T-cell (primary cell): ENCODE data around the gene CEP55. TPM values are rescaled to one million over a fixed set of nuclear protein-coding genes. Genes with fewer than 3 reads are reported as not detected.
A peak's percentile ranks its signal among the peaks of the same experiment; 100 is the strongest.

Experiments
- ATAC-seq, 4 experiments: fragments of 200-7000 bp in 3 of 4; fragments of 150-1000 bp in 1 of 4; cut with Tn5 transposase; replicated peaks in 1 of 4; 1 replicate in 3 of 4; 2 replicates in 1 of 4; pipeline ENCODE4 v1.10.0; 2021; ENCODE audit warnings: moderate library complexity in 3 of 4, mild to moderate bottlenecking in 2 of 4, moderate number of reproducible peaks in 1 of 4
- CTCF ChIA-PET, 2 donors: fragments of 300-600 bp; sonication (Branson Sonifier 250); formaldehyde crosslinking; loops; one replicate each; lab custom pipeline; 2022; ENCODE audit warnings: antibody characterized with exemption in 2 of 2; lab: Charles Lee
- POLR2A ChIA-PET, 2 donors: fragments of 300-600 bp; sonication (Branson Sonifier 250); formaldehyde crosslinking; loops; one replicate each; lab custom pipeline; 2022; ENCODE audit warnings: antibody characterized with exemption in 2 of 2; lab: Charles Lee
- DNase-seq, 35 experiments: peaks; one replicate each; pipeline versions ENCODE4 v3.0.0 to v3.0.0-alpha.2; 2013 to 2023
- H3K27ac ChIP-seq: one replicate; pipeline ENCODE4 v1.5.1; 2013; ENCODE audit warnings: low read length
- H3K27me3 ChIP-seq, 2 experiments: replicated peaks in 1 of 2; 1 replicate in 1 of 2; 2 replicates in 1 of 2; pipeline versions ENCODE4 v1.6.1 to v1.7.0; 2013; ENCODE audit warnings: low read length in 1 of 2, mixed read lengths in 1 of 2; ENCODE audit not compliant: control insufficient read depth in 2 of 2, insufficient read depth in 2 of 2; ENCODE audit errors: extremely low read depth in 1 of 2
- H3K36me3 ChIP-seq, 2 donors: 1 replicate in 1 of 2; 2 replicates in 1 of 2; pipeline versions ENCODE4 v1.6.1 to v1.7.0; 2013; ENCODE audit warnings: low read length in 1 of 2; ENCODE audit not compliant: control insufficient read depth in 2 of 2, insufficient read depth in 1 of 2; ENCODE audit errors: extremely low read depth in 1 of 2
- H3K4me1 ChIP-seq, 2 experiments: 1 replicate in 1 of 2; 2 replicates in 1 of 2; pipeline versions ENCODE4 v1.6.1 to v1.7.0; 2013; ENCODE audit warnings: low read length in 2 of 2, mixed read lengths in 1 of 2; ENCODE audit not compliant: insufficient read depth in 2 of 2, control insufficient read depth in 1 of 2; ENCODE audit errors: extremely low read depth in 1 of 2
- H3K4me3 ChIP-seq, 2 donors: 1 replicate in 1 of 2; 2 replicates in 1 of 2; pipeline versions ENCODE4 v1.5.1 to v1.7.0; 2013; ENCODE audit warnings: mild to moderate bottlenecking in 2 of 2, low read length in 1 of 2, moderate library complexity in 1 of 2; ENCODE audit not compliant: control insufficient read depth in 1 of 2; ENCODE audit errors: extremely low read depth in 1 of 2
- H3K9me3 ChIP-seq: 2 replicates; pipeline ENCODE4 v1.7.0; 2013
- H3K27ac Mint-ChIP-seq, 2 donors: one replicate each; pipeline ENCODE4 v1.8.0; 2020 to 2021; ENCODE audit warnings: mild to moderate bottlenecking in 2 of 2, mixed read lengths in 2 of 2
- H3K27me3 Mint-ChIP-seq, 2 donors: one replicate each; pipeline ENCODE4 v1.8.0; 2021 to 2022; ENCODE audit warnings: mixed read lengths in 2 of 2
- H3K36me3 Mint-ChIP-seq: one replicate; pipeline ENCODE4 v1.8.0; 2021; ENCODE audit warnings: mixed read lengths
- H3K4me1 Mint-ChIP-seq, 3 donors: one replicate each; pipeline ENCODE4 v1.8.0; 2020 to 2022; ENCODE audit warnings: mixed read lengths in 3 of 3, mild to moderate bottlenecking in 1 of 3
- H3K4me3 Mint-ChIP-seq, 3 donors: one replicate each; pipeline ENCODE4 v1.8.0; 2020 to 2022; ENCODE audit warnings: mild to moderate bottlenecking in 3 of 3, mixed read lengths in 3 of 3, moderate library complexity in 3 of 3
- H3K9me3 Mint-ChIP-seq, 3 donors: one replicate each; pipeline ENCODE4 v1.8.0; 2020 to 2022; ENCODE audit warnings: mixed read lengths in 3 of 3
- WGBS: methylation state at CpG from one replicate; pipeline ENCODE4 v1.1.5; 2013; ENCODE audit warnings: missing lambda C conversion rate; ENCODE audit not compliant: insufficient coverage; 5-methylcytosine and 5-hydroxymethylcytosine counted together
- total RNA-seq, 35 experiments: library from RNA in 6 of 35; stranded (reverse) in 6 of 35; fragments of 120-200 nt in 1 of 35; gene quantifications; one replicate each; pipeline versions ENCODE4 v1.2.1 to v1.2.4 and lab custom pipeline; 2013 to 2026

The CEP55 gene
- total RNA-seq, 5 donors from 2014 or later (not counting 1 experiment from before 2014, with no cell fraction given) = 0.35 to 0.95 (median 0.49) TPM

- H3K4me3 Mint-ChIP-seq = no peak overlapping the region
Measured at GRCh38 chr10:93473804-93474472, 22.5 kb upstream of the CEP55 start.

GRCh38 chr10:93475227-93475626 lies 21.2 kb upstream of the CEP55 start:
- ATAC-seq (no peak), DNase-seq (no peak)
- POLR2A ChIA-PET = no interaction called here
- Histone ChIP-seq H3K4me3 (no peak overlapping the region), H3K9me3 (no peaks in the 10 kb centered on the region), H3K27ac (no peak overlapping the region), H3K36me3 (no peaks in the 10 kb centered on the region), H3K4me1 (no peaks in the 10 kb centered on the region), H3K27me3 (no peaks in the 10 kb centered on the region)
- WGBS = 88% methylated on average over 1 of the region's 2 CpGs
- CTCF ChIA-PET = interaction anchor here (0.5 to 0.9 kb wide), 2 partner anchors 12 to 106 kb away, joined by 5 read pairs; no protein-coding TSS in a partner anchor
- Mint-ChIP-seq H3K36me3 (no peaks in the 10 kb centered on the region), H3K27me3 (peaks cover 0 to 5% of the 10 kb centered on the region in 2 donors), H3K4me3 (no peak overlapping the region), H3K9me3 (no peaks in the 10 kb centered on the region), H3K27ac (no peak overlapping the region), H3K4me1 (no peaks in the 10 kb centered on the region)

More at GRCh38 chr10:93473804-93474472, 22.5 kb upstream of the CEP55 start:
- H3K36me3 Mint-ChIP-seq = no peaks in the 10 kb centered on the region
- no peaks in the 10 kb centered on the region for H3K4me1 Mint-ChIP-seq
- Histone ChIP-seq H3K36me3 (no peaks in the 10 kb centered on the region), H3K4me3 (no peak overlapping the region), H3K4me1 (no peaks in the 10 kb centered on the region), H3K27me3 (no peaks in the 10 kb centered on the region), H3K9me3 (no peaks in the 10 kb centered on the region), H3K27ac (no peak overlapping the region)
- H3K9me3 Mint-ChIP-seq = no peaks in the 10 kb centered on the region
- ChIA-PET CTCF (interaction anchor here (0.6 to 2.0 kb wide), 2 partner anchors 8 to 15 kb away, joined by 4 to 11 read pairs; partner anchors contain the start of gene MYOF (in 1 of the 2)), POLR2A (interaction anchor here in 1 of 2 donors (0.6 kb wide), 1 partner anchor 30 kb away, joined by 3 read pairs; no protein-coding TSS in a partner anchor)
- WGBS = 79% methylated on average over 7 of the region's 7 CpGs
- no peak overlapping the region for H3K27ac Mint-ChIP-seq
- H3K27me3 Mint-ChIP-seq = peaks cover 0 to 5% of the 10 kb centered on the region in 2 donors
- ATAC-seq (no peak), DNase-seq (no peak)

- POLR2A ChIA-PET = interaction anchor here in 1 of 2 donors (0.5 to 0.6 kb wide), 3 partner anchors 20 to 62 kb away, joined by 3 to 7 read pairs (median 6); no protein-coding TSS in a partner anchor
- DNase-seq (no peak), ATAC-seq (no peak)
- Histone ChIP-seq H3K27me3 (no peaks in the 10 kb centered on the region), H3K36me3 (no peaks in the 10 kb centered on the region), H3K27ac (no peak overlapping the region), H3K4me1 (no peaks in the 10 kb centered on the region), H3K9me3 (no peaks in the 10 kb centered on the region), H3K4me3 (no peak overlapping the region)
- Mint-ChIP-seq H3K4me1 (no peaks in the 10 kb centered on the region), H3K27ac (no peak overlapping the region), H3K4me3 (no peak overlapping the region), H3K36me3 (no peaks in the 10 kb centered on the region), H3K9me3 (no peaks in the 10 kb centered on the region), H3K27me3 (peaks cover under 1 to 7% of the 10 kb centered on the region in 2 donors)
- no CpG with 5 or more reads among the region's 2 CpGs for WGBS
- CTCF ChIA-PET = interaction anchor here (0.7 to 1.0 kb wide), 6 partner anchors 11 to 130 kb away, joined by 3 to 8 read pairs (median 6); no protein-coding TSS in a partner anchor
Measured at GRCh38 chr10:93475871-93476270, 20.5 kb upstream of the CEP55 start.

DNA sequence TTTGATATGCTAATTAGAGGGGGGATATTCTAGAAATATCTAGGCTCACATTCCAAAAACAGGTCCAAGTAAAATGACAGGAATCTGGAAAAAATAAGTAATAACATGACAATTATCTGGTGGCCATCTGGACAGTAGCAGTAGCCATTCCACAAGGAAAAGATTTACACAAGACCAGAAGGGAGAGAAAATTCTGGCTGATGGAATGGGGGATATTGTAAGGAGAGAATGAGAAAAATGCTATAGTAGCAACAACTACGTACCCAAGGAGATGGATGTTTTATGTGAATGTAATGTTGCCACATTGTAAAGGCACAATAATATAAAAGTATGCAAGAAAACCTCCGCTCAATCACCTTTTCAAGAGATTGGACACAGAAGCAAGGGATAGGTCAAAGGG lies 19.7 kb upstream of the CEP55 start:
- Histone ChIP-seq H3K4me1 (peaks cover 0 to 1% of the 10 kb centered on the region in 2 experiments), H3K4me3 (no peak overlapping the region), H3K9me3 (no peaks in the 10 kb centered on the region), H3K27ac (no peak overlapping the region), H3K36me3 (no peaks in the 10 kb centered on the region), H3K27me3 (peaks cover under 1 to 7% of the 10 kb centered on the region in 2 experiments)
- no peak overlapping the region for H3K27ac Mint-ChIP-seq
- ATAC-seq (no peak), DNase-seq (no peak)
- no CpG with 5 or more reads among the region's 2 CpGs for WGBS
- H3K4me3 Mint-ChIP-seq = no peak overlapping the region
- peaks cover 2 to 4% (median 4%) of the 10 kb centered on the region in 3 donors for H3K4me1 Mint-ChIP-seq
- ChIA-PET POLR2A (no interaction called here), CTCF (interaction anchor here in 1 of 2 donors (0.7 kb wide), 1 partner anchor 91 kb away, joined by 6 read pairs; no protein-coding TSS in a partner anchor)
- H3K36me3 Mint-ChIP-seq = no peaks in the 10 kb centered on the region
- no peaks in the 10 kb centered on the region for H3K9me3 Mint-ChIP-seq
- H3K27me3 Mint-ChIP-seq = peaks cover 10 to 16% of the 10 kb centered on the region in 2 donors

GRCh38 chr10:93478873-93479272 lies 17.5 kb upstream of the CEP55 start:
- no CpG with 5 or more reads among the region's 6 CpGs for WGBS
- Histone ChIP-seq H3K9me3 (no peaks in the 10 kb centered on the region), H3K36me3 (no peaks in the 10 kb centered on the region), H3K4me1 (peaks cover 3 to 7% of the 10 kb centered on the region in 2 experiments), H3K27me3 (peaks cover 8 to 10% of the 10 kb centered on the region in 2 experiments), H3K4me3 (no peak overlapping the region), H3K27ac (no peak overlapping the region)
- ChIA-PET CTCF (interaction anchor here in 1 of 2 donors (0.9 kb wide), 2 partner anchors 101 to 103 kb away, joined by 3 to 4 read pairs; no protein-coding TSS in a partner anchor), POLR2A (interaction anchor here in 1 of 2 donors (0.5 kb wide), 1 partner anchor 17 kb away, joined by 7 read pairs; no protein-coding TSS in a partner anchor)
- H3K27me3 Mint-ChIP-seq = peaks cover 16 to 24% of the 10 kb centered on the region in 2 donors
- no peak for DNase-seq
- no peak for ATAC-seq
- no peak overlapping the region for H3K27ac Mint-ChIP-seq
- H3K4me1 Mint-ChIP-seq = peaks cover 10 to 12% (median 12%) of the 10 kb centered on the region in 3 donors
- H3K36me3 Mint-ChIP-seq = no peaks in the 10 kb centered on the region
- no peak overlapping the region for H3K4me3 Mint-ChIP-seq
- no peaks in the 10 kb centered on the region for H3K9me3 Mint-ChIP-seq

GRCh38 chr10:93481637-93482144 lies 14.7 kb upstream of the CEP55 start:
- WGBS = 42% methylated on average over 6 of the region's 7 CpGs
- Mint-ChIP-seq H3K4me3 (peak overlapping the region; percentile 77 to 88 (median 86)), H3K27ac (no peak overlapping the region), H3K27me3 (peaks cover 21 to 31% of the 10 kb centered on the region in 2 donors), H3K36me3 (no peaks in the 10 kb centered on the region), H3K4me1 (peaks cover 10 to 12% (median 12%) of the 10 kb centered on the region in 3 donors), H3K9me3 (no peaks in the 10 kb centered on the region)
- peaks cover 3 to 7% of the 10 kb centered on the region in 2 experiments for H3K4me1 ChIP-seq
- H3K27ac ChIP-seq = no peak overlapping the region
- ATAC-seq (no peak), DNase-seq (peak in 1 of 35 experiments; percentile 9)
- H3K27me3 ChIP-seq = peaks cover 8 to 10% of the 10 kb centered on the region in 2 experiments
- no peaks in the 10 kb centered on the region for H3K9me3 ChIP-seq
- H3K4me3 ChIP-seq = peak overlapping the region; percentile 50 to 88
- ChIA-PET POLR2A (interaction anchor here (0.9 to 1.8 kb wide), 2 partner anchors 13 to 104 kb away, joined by 3 to 7 read pairs; no protein-coding TSS in a partner anchor), CTCF (interaction anchor here (0.7 to 3.9 kb wide), 33 partner anchors 8 to 640 kb away, joined by 3 to 182 read pairs (median 7); partner anchors contain the start of gene CEP55 (in 1 of the 2))
- no peaks in the 10 kb centered on the region for H3K36me3 ChIP-seq
